Progenitor cell of endocrine pancreas (in vitro differentiated cells): ENCODE data around the gene CDADC1. TPM values are rescaled to one million over a fixed set of nuclear protein-coding genes. Genes with fewer than 3 reads are reported as not detected.

Experiments used
- DNase-seq: peaks from one replicate; pipeline ENCODE4 v3.0.0; 2021; ENCODE audit warnings: low spot score; ENCODE audit not compliant: unreplicated experiment
- H3K27ac Mint-ChIP-seq: 2 replicates; pipeline ENCODE4 v1.8.0; 2021; ENCODE audit warnings: mild to moderate bottlenecking, moderate library complexity, mixed read lengths
- H3K27me3 Mint-ChIP-seq: 2 replicates; pipeline ENCODE4 v1.8.0; 2021; ENCODE audit warnings: mixed read lengths
- H3K36me3 Mint-ChIP-seq: 2 replicates; pipeline ENCODE4 v1.8.0; 2022; ENCODE audit warnings: mixed read lengths; ENCODE audit not compliant: insufficient read depth
- H3K4me1 Mint-ChIP-seq: 2 replicates; pipeline ENCODE4 v1.8.0; 2021; ENCODE audit warnings: low read depth, mixed read lengths
- H3K4me3 Mint-ChIP-seq: 2 replicates; pipeline ENCODE4 v1.8.0; 2021; ENCODE audit warnings: low read depth, mild to moderate bottlenecking, moderate library complexity, mixed read lengths
- H3K9me3 Mint-ChIP-seq: 2 replicates; pipeline ENCODE4 v1.8.0; 2021; ENCODE audit warnings: low read depth, mixed read lengths
- total RNA-seq: library from RNA; stranded (reverse); gene quantifications from 2 replicates; pipeline ENCODE4 v1.2.1, GENCODE V29; 2021
- TF ChIP-seq, protein P1 (sequence below): fragments of 200-600 bp; sonication (generic); IDR thresholded peaks from one replicate; pipeline ENCODE4 v1.5.0; 2021; ENCODE audit warnings: antibody characterized with exemption, mild to moderate bottlenecking; ENCODE audit not compliant: unreplicated experiment

CDADC1 gene
- total RNA-seq, 1 donor from 2014 or later = 11.7 TPM

DNA sequence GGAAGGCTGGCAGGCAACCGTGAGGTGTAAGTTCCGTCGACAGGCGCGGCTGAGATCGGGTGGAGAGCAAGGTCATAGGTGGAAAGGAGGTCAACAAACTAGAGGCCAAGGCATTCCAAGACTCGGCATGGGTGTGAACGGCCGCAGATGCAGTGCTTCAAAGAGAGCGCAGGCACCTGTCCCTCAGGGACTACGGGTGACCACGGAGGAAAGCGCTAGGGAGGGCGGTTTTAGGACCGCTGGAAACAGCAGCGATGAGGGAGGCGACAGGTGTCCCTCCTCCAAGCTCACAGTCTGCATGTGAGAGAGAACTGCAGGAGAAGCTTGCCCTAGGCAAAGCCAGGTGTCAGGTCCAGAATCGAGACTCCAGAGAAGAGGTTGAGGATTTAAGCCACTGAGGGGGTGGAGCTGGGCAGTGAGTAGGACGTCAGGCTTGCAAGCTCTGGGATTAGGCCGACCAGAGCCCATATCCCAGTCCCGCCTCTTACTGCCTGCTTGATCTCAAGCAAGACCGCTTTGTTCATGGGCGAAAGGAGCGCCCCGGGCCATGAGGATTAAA is 29.2 kb upstream of the CDADC1 start:
- Mint-ChIP-seq H3K27me3 (peaks cover 64% of the 10 kb centered on the region), H3K4me1 (peaks cover 6% of the 10 kb centered on the region), H3K36me3 (peaks cover 5% of the 10 kb centered on the region), H3K9me3 (no peaks in the 10 kb centered on the region), H3K4me3 (peak overlapping the region; percentile 18), H3K27ac (no peak overlapping the region)
- DNase-seq = no peak
- TF ChIP-seq, protein P1, sequence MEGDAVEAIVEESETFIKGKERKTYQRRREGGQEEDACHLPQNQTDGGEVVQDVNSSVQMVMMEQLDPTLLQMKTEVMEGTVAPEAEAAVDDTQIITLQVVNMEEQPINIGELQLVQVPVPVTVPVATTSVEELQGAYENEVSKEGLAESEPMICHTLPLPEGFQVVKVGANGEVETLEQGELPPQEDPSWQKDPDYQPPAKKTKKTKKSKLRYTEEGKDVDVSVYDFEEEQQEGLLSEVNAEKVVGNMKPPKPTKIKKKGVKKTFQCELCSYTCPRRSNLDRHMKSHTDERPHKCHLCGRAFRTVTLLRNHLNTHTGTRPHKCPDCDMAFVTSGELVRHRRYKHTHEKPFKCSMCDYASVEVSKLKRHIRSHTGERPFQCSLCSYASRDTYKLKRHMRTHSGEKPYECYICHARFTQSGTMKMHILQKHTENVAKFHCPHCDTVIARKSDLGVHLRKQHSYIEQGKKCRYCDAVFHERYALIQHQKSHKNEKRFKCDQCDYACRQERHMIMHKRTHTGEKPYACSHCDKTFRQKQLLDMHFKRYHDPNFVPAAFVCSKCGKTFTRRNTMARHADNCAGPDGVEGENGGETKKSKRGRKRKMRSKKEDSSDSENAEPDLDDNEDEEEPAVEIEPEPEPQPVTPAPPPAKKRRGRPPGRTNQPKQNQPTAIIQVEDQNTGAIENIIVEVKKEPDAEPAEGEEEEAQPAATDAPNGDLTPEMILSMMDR = no peak

DNA sequence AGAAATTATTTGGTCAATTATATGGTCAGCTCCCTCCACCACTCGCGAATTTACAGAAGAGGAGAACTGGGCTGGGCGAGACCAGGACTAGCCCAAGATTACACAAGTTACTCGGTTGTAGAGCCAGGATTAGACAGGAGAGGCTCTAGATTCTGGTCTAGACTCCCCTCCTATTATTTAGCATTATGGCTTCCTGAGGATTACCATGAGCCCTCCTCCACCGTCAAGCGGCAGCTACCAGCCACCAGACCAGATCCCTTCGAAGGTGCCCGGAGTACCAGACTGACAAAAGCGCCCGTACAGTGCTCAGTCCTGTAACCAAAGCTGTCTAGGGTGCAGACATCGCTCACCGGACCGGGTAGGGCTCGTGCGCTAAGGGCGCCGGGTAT is 28.1 kb upstream of the CDADC1 start:
- peaks cover 5% of the 10 kb centered on the region for H3K36me3 Mint-ChIP-seq
- TF ChIP-seq, protein P1 = no peak

DNA sequence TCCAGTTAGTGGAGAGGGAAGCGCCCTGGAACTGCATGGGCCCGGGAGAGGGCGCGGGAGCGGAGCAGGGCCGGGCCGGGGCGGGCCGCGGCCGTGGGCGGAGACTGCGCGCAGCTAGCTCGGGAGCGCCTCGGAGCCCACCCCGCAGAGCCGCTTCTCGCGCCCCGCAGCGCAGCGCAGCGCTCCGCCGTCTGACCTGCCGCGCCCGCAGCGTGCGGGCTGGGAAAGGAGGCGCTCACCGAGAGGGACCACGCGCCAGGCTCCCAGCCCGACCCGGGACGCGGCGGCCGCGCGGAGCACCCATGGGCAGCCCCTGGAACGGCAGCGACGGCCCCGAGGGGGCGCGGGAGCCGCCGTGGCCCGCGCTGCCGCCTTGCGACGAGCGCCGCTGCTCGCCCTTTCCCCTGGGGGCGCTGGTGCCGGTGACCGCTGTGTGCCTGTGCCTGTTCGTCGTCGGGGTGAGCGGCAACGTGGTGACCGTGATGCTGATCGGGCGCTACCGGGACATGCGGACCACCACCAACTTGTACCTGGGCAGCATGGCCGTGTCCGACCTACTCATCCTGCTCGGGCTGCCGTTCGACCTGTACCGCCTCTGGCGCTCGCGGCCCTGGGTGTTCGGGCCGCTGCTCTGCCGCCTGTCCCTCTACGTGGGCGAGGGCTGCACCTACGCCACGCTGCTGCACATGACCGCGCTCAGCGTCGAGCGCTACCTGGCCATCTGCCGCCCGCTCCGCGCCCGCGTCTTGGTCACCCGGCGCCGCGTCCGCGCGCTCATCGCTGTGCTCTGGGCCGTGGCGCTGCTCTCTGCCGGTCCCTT is 27.5 kb upstream of the CDADC1 start, which contains the start of gene MLNR:
TSS of gene MLNR (plus strand) at position 303 of the 820 bp plus-strand sequence. CDS start at position 303, 0 bp downstream.
- TF ChIP-seq, protein P1 = peak; percentile 61
- Mint-ChIP-seq H3K36me3 (peaks cover 5% of the 10 kb centered on the region), H3K27me3 (peaks cover 76% of the 10 kb centered on the region), H3K4me1 (peaks cover 3% of the 10 kb centered on the region), H3K9me3 (no peaks in the 10 kb centered on the region), H3K4me3 (peak within 1 kb of the TSS; percentile 52), H3K27ac (no peak within 1 kb of the TSS)
- peak; percentile 52 for DNase-seq

More for the DNA sequence above, 28.1 kb upstream of the CDADC1 start:
- Mint-ChIP-seq H3K4me1 (peaks cover 5% of the 10 kb centered on the region), H3K4me3 (peak overlapping the region; percentile 45), H3K27me3 (peaks cover 71% of the 10 kb centered on the region), H3K27ac (no peak overlapping the region), H3K9me3 (no peaks in the 10 kb centered on the region)
- no peak for DNase-seq

DNA sequence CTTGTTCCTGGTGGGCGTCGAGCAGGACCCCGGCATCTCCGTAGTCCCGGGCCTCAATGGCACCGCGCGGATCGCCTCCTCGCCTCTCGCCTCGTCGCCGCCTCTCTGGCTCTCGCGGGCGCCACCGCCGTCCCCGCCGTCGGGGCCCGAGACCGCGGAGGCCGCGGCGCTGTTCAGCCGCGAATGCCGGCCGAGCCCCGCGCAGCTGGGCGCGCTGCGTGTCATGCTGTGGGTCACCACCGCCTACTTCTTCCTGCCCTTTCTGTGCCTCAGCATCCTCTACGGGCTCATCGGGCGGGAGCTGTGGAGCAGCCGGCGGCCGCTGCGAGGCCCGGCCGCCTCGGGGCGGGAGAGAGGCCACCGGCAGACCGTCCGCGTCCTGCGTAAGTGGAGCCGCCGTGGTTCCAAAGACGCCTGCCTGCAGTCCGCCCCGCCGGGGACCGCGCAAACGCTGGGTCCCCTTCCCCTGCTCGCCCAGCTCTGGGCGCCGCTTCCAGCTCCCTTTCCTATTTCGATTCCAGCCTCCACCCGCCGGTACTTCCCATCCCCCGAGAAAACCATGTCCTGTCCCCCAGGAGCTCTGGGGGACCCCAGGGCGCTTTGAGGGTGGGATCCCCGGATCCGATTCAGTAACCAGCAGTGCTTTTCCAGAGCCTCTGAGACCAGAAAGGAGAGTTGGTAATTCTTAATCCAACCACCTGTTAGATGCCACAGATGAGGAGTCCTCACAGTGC is 26.7 kb upstream of the CDADC1 start:
- Mint-ChIP-seq H3K36me3 (peaks cover 5% of the 10 kb centered on the region), H3K4me1 (peaks cover 4% of the 10 kb centered on the region), H3K9me3 (no peaks in the 10 kb centered on the region), H3K27ac (no peak overlapping the region), H3K4me3 (peak overlapping the region; percentile 55), H3K27me3 (peaks cover 76% of the 10 kb centered on the region)
- TF ChIP-seq, protein P1 = no peak
- no peak for DNase-seq

DNA sequence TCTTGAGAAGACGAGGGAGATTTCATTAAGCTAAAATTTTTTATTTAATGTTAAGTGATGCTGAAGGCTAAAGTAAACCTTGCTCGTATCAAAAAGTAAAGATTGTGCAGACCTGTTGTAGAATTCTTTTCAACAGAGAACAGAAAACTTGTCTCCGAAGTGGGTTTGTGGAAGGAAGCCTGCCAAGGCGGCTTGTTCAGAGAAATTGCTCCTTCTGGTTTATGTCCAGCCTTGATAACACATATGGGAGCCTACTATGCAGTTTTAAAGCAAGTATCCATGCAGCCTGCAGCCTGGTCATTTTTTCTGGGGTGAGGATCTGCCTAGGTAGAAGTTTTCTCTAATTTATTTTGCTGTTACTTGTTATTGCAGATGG is 26.1 kb upstream of the CDADC1 start:
- H3K4me1 Mint-ChIP-seq = peaks cover 4% of the 10 kb centered on the region
- no peak overlapping the region for H3K27ac Mint-ChIP-seq
- peaks cover 5% of the 10 kb centered on the region for H3K36me3 Mint-ChIP-seq
- peaks cover 73% of the 10 kb centered on the region for H3K27me3 Mint-ChIP-seq
- peak overlapping the region; percentile 55 for H3K4me3 Mint-ChIP-seq
- DNase-seq = no peak
- TF ChIP-seq, protein P1 = no peak
- no peaks in the 10 kb centered on the region for H3K9me3 Mint-ChIP-seq
